K562 (cell line): ENCODE results near the gene IL17REL. TPM values are rescaled to one million over a fixed set of nuclear protein-coding genes. Genes with fewer than 3 reads are reported as not detected.

Experiments
- ATAC-seq: fragments of 200-7000 bp; cut with Tn5 transposase; 3 replicates; pipeline ENCODE4 v1.9.1; 2020; ENCODE audit warnings: moderate library complexity
- BruUV-seq: library from RNA; stranded (reverse); fragments of 400-500 nt; replicated peaks from 2 replicates; lab custom pipeline; 2021; lab: Mats Ljungman, UMichigan
- CTCF ChIA-PET: fragments of 300-600 bp; formaldehyde crosslinking; extraction: SDS; loops from one replicate; lab custom pipeline; 2021; ENCODE audit warnings: low intra/inter-chr PET ratio; lab: Yijun Ruan, JAX
- POLR2A ChIA-PET: fragments of 300-600, 350-650 bp; sonication (Branson Sonifier 250); formaldehyde crosslinking; extraction: SDS; loops from one replicate; lab custom pipeline; 2021; ENCODE audit warnings: antibody characterized with exemption, inconsistent platforms; lab: Yijun Ruan, JAX
- DNase-seq, 4 experiments: peaks; one replicate each; pipeline versions ENCODE4 v3.0.0 to v3.0.0-alpha.2; 2011 to 2018; ENCODE audit warnings: low spot score in 3 of 4, mixed read lengths in 3 of 4; ENCODE audit errors: extremely low read depth in 1 of 4
- FAIRE-seq: peaks from 2 replicates; lab custom pipeline; 2011; peaks lifted over from hg19 to GRCh38; lab: Jason Lieb, UNC
- H2AFZ ChIP-seq: 2 replicates; pipeline ENCODE4 v1.6.0; 2011; ENCODE audit warnings: low read depth, low read length, control low read depth, inconsistent platforms
- H3K27ac ChIP-seq: fragments of 200-600 bp; 3 replicates; pipeline ENCODE4 v1.8.0; 2011; ENCODE audit warnings: low read depth, mild to moderate bottlenecking, control low read depth, inconsistent platforms, low read length, moderate library complexity, mixed read lengths; ENCODE audit errors: extremely low read depth
- H3K27me3 ChIP-seq, 2 experiments: fragments of 300-600 bp in 1 of 2; 2 replicates in 1 of 2; 3 replicates in 1 of 2; pipeline versions ENCODE4 v1.6.0 to v1.8.0; 2011; ENCODE audit warnings: inconsistent platforms in 2 of 2, low read length in 2 of 2, mild to moderate bottlenecking in 1 of 2, mixed read lengths in 1 of 2, moderate library complexity in 1 of 2; ENCODE audit not compliant: control insufficient read depth in 2 of 2, insufficient read depth in 2 of 2
- H3K36me3 ChIP-seq: fragments of 300-600 bp; 3 replicates; pipeline ENCODE4 v1.8.0; 2011; ENCODE audit warnings: mild to moderate bottlenecking, low read length, inconsistent platforms; ENCODE audit not compliant: control insufficient read depth, insufficient read depth
- H3K4me1 ChIP-seq, 2 experiments: fragments of 200-600 bp in 1 of 2; replicated peaks in 1 of 2; 2 replicates in 1 of 2; 3 replicates in 1 of 2; pipeline versions ENCODE4 v1.5.1 to v1.8.0; 2011; ENCODE audit warnings: inconsistent platforms in 2 of 2, low read length in 2 of 2, mild to moderate bottlenecking in 1 of 2, mixed read lengths in 1 of 2, moderate library complexity in 1 of 2; ENCODE audit not compliant: control insufficient read depth in 2 of 2, insufficient read depth in 2 of 2
- H3K4me2 ChIP-seq: 2 replicates; pipeline ENCODE4 v1.6.1; 2011; ENCODE audit warnings: low read length, control low read depth, inconsistent platforms, mixed read lengths; ENCODE audit not compliant: insufficient read depth
- H3K4me3 ChIP-seq: fragments of 200-600 bp; sonication (generic), shearing (Covaris generic); 2 replicates; pipeline ENCODE4 v1.5.1; 2016; ENCODE audit warnings: control low read depth, inconsistent platforms
- H3K79me2 ChIP-seq: fragments of 200-600 bp; 3 replicates; pipeline ENCODE4 v1.8.0; 2011; ENCODE audit warnings: low read length, inconsistent platforms; ENCODE audit not compliant: control insufficient read depth, insufficient read depth
- H3K9ac ChIP-seq, 2 experiments: 2 replicates each; pipeline versions ENCODE4 v1.6.0 to v1.6.1; 2011; ENCODE audit warnings: low read depth in 2 of 2, low read length in 2 of 2, control low read depth in 1 of 2, inconsistent platforms in 1 of 2, mild to moderate bottlenecking in 1 of 2, mixed read lengths in 1 of 2; ENCODE audit not compliant: insufficient read depth in 1 of 2
- H3K9me1 ChIP-seq: one replicate; pipeline ENCODE4 v1.6.0; 2011; ENCODE audit warnings: inconsistent platforms, mild to moderate bottlenecking, low read length, moderate library complexity; ENCODE audit not compliant: control insufficient read depth, insufficient read depth
- H3K9me3 ChIP-seq: replicated peaks from 2 replicates; pipeline ENCODE4 v1.5.1; 2011; ENCODE audit warnings: low read depth, low read length, inconsistent platforms; ENCODE audit not compliant: control insufficient read depth, insufficient read depth
- H4K20me1 ChIP-seq: replicated peaks from 2 replicates; pipeline ENCODE4 v1.6.1; 2011; ENCODE audit warnings: low read length, inconsistent platforms, mixed read lengths; ENCODE audit not compliant: control insufficient read depth, insufficient read depth
- PRMT5 ChIP-seq: sonication (generic); formaldehyde crosslinking; IDR thresholded peaks from 2 replicates; pipeline ENCODE4 v1.5.0; 2020; ENCODE audit warnings: missing genetic modification reagents
- ZNF507 ChIP-seq: conservative IDR thresholded peaks from 2 replicates; pipeline ENCODE4 v1.6.1; 2017; ENCODE audit warnings: missing genetic modification characterization, missing compliant biosample characterization
- WGBS: fragments of 100-300 bp; shearing (Covaris generic); methylation state at CpG from one replicate; pipeline ENCODE4 v1.1.6; 2016; ENCODE audit warnings: low coverage, mixed read lengths; ENCODE audit not compliant: insufficient coverage; ENCODE audit errors: missing lambda C conversion rate; 5-methylcytosine and 5-hydroxymethylcytosine counted together
- in situ Hi-C: fragments of 300-500 bp; cut with MboI; formaldehyde crosslinking; loops from 4 replicates; pipeline ENCODE4 v1.15.0; 2018; ENCODE audit warnings: inconsistent platforms, mixed read lengths
- intact Hi-C: fragments of 100-400 bp; cut with micrococcal nuclease; formaldehyde crosslinking; loops from 2 replicates; pipeline ENCODE4 v1.14.2; 2022
- polyA plus RNA-seq, 8 experiments: library from polyadenylated mRNA; depleted of rRNA in 4 of 8; stranded (reverse) in 5 of 8; unstranded in 3 of 8; fragments of >200 nt; fragmentation: Nextera tagmentation in 2 of 8; fragmentation: Illumina TruSeq in 1 of 8; extraction: Ambion mirVana in 2 of 8; extraction: Trizol in 1 of 8; gene quantifications; 2 replicates each; pipeline versions ENCODE4 v1.2.1 to v1.2.3, GENCODE V29; 2011 to 2014; ENCODE audit warnings: inconsistent platforms in 1 of 8, missing spikeins in 1 of 8
- total RNA-seq, 7 experiments: library from RNA; depleted of rRNA in 6 of 7; stranded (reverse); fragments of >200 nt in 6 of 7; fragmentation: Illumina TruSeq in 2 of 7; extraction: Trizol in 2 of 7; gene quantifications; 2 replicates each; pipeline versions ENCODE4 v1.2.1 to v1.2.3, GENCODE V29; 2011 to 2021; ENCODE audit warnings: low replicate concordance in 1 of 7
- TF ChIP-seq, protein P1 (sequence below), 2 experiments: fragments of 450-650 bp in 1 of 2; sonication (generic) in 1 of 2; formaldehyde crosslinking in 1 of 2; IDR thresholded peaks; 2 replicates each; pipeline versions ENCODE4 v1.7.1 to v1.9.0; 2016 to 2022; ENCODE audit warnings: inconsistent platforms in 1 of 2, mild to moderate bottlenecking in 1 of 2, missing genetic modification reagents in 1 of 2

Gene IL17REL
- total and polyA plus RNA-seq, 9 of the 15 experiments (the other 6 are each of a cell fraction or from before 2014, with no cell fraction given): 0.05 to 0.42 (median 0.11) TPM; not detected in 4

DNA sequence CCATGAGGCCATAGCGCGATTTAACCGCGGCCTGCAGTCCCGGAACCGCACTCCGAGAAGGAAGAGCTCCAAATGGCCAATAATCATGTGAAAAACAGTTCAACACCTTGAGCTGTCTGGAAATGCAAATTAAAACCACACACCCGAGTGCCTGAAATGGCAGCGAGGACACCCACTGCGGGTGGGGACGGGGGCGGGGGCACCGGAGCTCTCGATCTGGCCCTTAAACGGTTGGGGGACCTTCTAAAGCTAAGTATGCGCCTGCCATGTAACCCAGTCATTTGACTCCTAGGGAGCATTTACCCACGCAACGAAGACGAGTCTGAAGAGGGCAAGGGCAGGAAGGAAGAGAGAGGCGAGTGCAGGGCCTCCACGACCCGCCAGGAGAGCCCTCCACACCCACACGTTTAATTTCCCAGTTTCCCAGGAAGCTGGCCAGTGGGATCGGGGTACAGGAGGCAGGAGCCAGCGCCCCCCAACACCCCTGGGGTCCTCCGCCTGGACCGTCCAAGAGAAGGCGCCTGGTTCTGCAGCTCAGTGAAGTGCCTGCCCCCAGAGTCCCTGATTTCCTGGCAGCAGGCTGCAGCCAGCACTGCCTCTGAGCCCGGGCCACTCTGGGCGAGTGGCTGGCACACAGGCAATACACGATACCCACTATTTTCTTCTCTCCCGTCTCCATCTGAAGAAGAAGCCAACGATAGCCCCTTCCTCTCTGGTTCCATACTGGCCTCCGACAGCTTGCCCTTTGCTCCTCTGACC lies 43.8 kb upstream of the IL17REL start:
- Histone ChIP-seq H3K27ac (no peak overlapping the region), H3K4me2 (no peak overlapping the region), H3K9me1 (no peaks in the 10 kb centered on the region), H3K4me1 (peaks cover 0 to 23% of the 10 kb centered on the region in 2 experiments; a peak in 4 of 5 replicates), H3K36me3 (no peaks in the 10 kb centered on the region), H4K20me1 (no peaks in the 10 kb centered on the region), H3K79me2 (no peaks in the 10 kb centered on the region), H3K27me3 (peaks cover under 1 to 17% of the 10 kb centered on the region in 2 experiments; a peak in 3 of 5 replicates), H3K9ac (no peak overlapping the region; a peak in 1 of 4 replicates), H3K4me3 (no peak overlapping the region), H3K9me3 (no peaks in the 10 kb centered on the region), H2AFZ (no peak overlapping the region)
- BruUV-seq: no TSS peak
- ATAC-seq (no peak), FAIRE-seq (no peak), DNase-seq (no peak)
- in situ Hi-C loops (no loop called here), intact Hi-C loops (no loop called here)
- TF ChIP-seq, protein P1, sequence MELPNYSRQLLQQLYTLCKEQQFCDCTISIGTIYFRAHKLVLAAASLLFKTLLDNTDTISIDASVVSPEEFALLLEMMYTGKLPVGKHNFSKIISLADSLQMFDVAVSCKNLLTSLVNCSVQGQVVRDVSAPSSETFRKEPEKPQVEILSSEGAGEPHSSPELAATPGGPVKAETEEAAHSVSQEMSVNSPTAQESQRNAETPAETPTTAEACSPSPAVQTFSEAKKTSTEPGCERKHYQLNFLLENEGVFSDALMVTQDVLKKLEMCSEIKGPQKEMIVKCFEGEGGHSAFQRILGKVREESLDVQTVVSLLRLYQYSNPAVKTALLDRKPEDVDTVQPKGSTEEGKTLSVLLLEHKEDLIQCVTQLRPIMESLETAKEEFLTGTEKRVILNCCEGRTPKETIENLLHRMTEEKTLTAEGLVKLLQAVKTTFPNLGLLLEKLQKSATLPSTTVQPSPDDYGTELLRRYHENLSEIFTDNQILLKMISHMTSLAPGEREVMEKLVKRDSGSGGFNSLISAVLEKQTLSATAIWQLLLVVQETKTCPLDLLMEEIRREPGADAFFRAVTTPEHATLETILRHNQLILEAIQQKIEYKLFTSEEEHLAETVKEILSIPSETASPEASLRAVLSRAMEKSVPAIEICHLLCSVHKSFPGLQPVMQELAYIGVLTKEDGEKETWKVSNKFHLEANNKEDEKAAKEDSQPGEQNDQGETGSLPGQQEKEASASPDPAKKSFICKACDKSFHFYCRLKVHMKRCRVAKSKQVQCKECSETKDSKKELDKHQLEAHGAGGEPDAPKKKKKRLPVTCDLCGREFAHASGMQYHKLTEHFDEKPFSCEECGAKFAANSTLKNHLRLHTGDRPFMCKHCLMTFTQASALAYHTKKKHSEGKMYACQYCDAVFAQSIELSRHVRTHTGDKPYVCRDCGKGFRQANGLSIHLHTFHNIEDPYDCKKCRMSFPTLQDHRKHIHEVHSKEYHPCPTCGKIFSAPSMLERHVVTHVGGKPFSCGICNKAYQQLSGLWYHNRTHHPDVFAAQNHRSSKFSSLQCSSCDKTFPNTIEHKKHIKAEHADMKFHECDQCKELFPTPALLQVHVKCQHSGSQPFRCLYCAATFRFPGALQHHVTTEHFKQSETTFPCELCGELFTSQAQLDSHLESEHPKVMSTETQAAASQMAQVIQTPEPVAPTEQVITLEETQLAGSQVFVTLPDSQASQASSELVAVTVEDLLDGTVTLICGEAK (IDR thresholded peaks at IDR 0.05): no peak
- TF ChIP-seq, protein P1 (CRISPR knock-in tag; IDR thresholded peaks at IDR 0.05): no peak
- TF ChIP-seq PRMT5 (no peak), ZNF507 (no peak)
- CTCF ChIA-PET: no interaction called here
- POLR2A ChIA-PET: interaction anchor here (1.0 kb wide), 1 partner anchor 26 kb away, joined by 4 read pairs; no protein-coding TSS in a partner anchor
- WGBS: 42% methylated on average over 18 of the region's 34 CpGs
